ENCODE data around the gene ZNF25.

- TF ChIP-seq POLR2A (IDR thresholded peaks at IDR 0.05) (no peak), CTCF (IDR thresholded peaks at IDR 0.05) (no peak)
These were observed 48.8 kb upstream of the ZNF25 start for GRCh38 chr10:38025283-38025682.

Measured in right lobe of liver (tissue), 4 donors.